Smooth muscle cell (in vitro differentiated cells): ENCODE results near the gene PSEN1. TPM values are rescaled to one million over a fixed set of nuclear protein-coding genes. Genes with fewer than 3 reads are reported as not detected.
"Not testable (repeated sequence)": the region's sequence is repeated elsewhere in the genome, so short reads cannot be mapped to it uniquely, and the experiment has no call there.

Experiments used
- DNase-seq: peaks from one replicate; lab custom pipeline; 2025; ENCODE audit not compliant: unreplicated experiment; lab: John Stamatoyannopoulos, UW
- H2AFZ ChIP-seq: fragments of 200-600 bp; sonication (generic); 2 replicates; pipeline ENCODE4 v1.6.0; 2016; ENCODE audit warnings: antibody characterized with exemption, low read depth, mild to moderate bottlenecking
- H3F3A ChIP-seq: fragments of 200-600 bp; sonication (generic); 2 replicates; pipeline ENCODE4 v1.6.0; 2017; ENCODE audit warnings: antibody characterized with exemption, low read depth
- H3K27ac ChIP-seq: fragments of 200-600 bp; sonication (generic); 2 replicates; pipeline ENCODE4 v1.5.1; 2016; ENCODE audit warnings: low read depth, mild to moderate bottlenecking
- H3K27me3 ChIP-seq: fragments of 200-600 bp; sonication (generic); 2 replicates; pipeline ENCODE4 v1.6.1; 2016; ENCODE audit warnings: low read depth, mild to moderate bottlenecking
- H3K36me3 ChIP-seq: fragments of 200-600 bp; sonication (generic); 2 replicates; pipeline ENCODE4 v1.5.1; 2016; ENCODE audit warnings: low read depth
- H3K4me1 ChIP-seq: fragments of 200-600 bp; sonication (generic); 2 replicates; pipeline ENCODE4 v1.5.1; 2016; ENCODE audit warnings: low read depth
- H3K4me2 ChIP-seq: fragments of 200-600 bp; sonication (generic); 2 replicates; pipeline ENCODE4 v1.6.0; 2016; ENCODE audit warnings: mild to moderate bottlenecking
- H3K4me3 ChIP-seq: fragments of 200-600 bp; sonication (generic); 2 replicates; pipeline ENCODE4 v1.5.1; 2016; ENCODE audit warnings: mild to moderate bottlenecking
- H3K79me2 ChIP-seq: fragments of 200-600 bp; sonication (generic); 2 replicates; pipeline ENCODE4 v1.6.0; 2016; ENCODE audit warnings: low read depth, mild to moderate bottlenecking
- H3K9ac ChIP-seq: fragments of 200-600 bp; sonication (generic); 2 replicates; pipeline ENCODE4 v1.6.0; 2016; ENCODE audit warnings: low read depth
- H3K9me3 ChIP-seq: fragments of 200-600 bp; sonication (generic); replicated peaks from 2 replicates; pipeline ENCODE4 v1.5.1; 2016; ENCODE audit warnings: low read depth
- H4K20me1 ChIP-seq: fragments of 200-600 bp; sonication (generic); 2 replicates; pipeline ENCODE4 v1.6.0; 2016; ENCODE audit warnings: low read depth
- CTCF ChIP-seq: fragments of 200-600 bp; sonication (generic); IDR thresholded peaks from 2 replicates; pipeline ENCODE4 v1.5.1; 2017; ENCODE audit warnings: borderline replicate concordance, mild to moderate bottlenecking, antibody characterized with exemption; ENCODE audit not compliant: insufficient read depth, poor library complexity, severe bottlenecking
- WGBS: methylation state at CpG from one replicate; pipeline ENCODE4 v1.1.7; 2016; ENCODE audit warnings: low lambda C conversion rate; 5-methylcytosine and 5-hydroxymethylcytosine counted together
- polyA plus RNA-seq: library from polyadenylated mRNA; unstranded; fragments of >200 nt; fragmentation: Nextera tagmentation; extraction: Ambion mirVana; gene quantifications from 2 replicates; pipeline ENCODE4 v1.2.1, GENCODE V29; 2016
- total RNA-seq: library from RNA; depleted of rRNA; stranded (reverse); fragments of >200 nt; gene quantifications from 2 replicates; pipeline ENCODE4 v1.2.3, GENCODE V29; 2014

PSEN1 gene
- total and polyA plus RNA-seq, 2 experiments from 2014 or later, result 37.7 to 55.1 TPM

- H4K20me1 ChIP-seq, result peaks cover 10% of the 10 kb centered on the region
- no peaks in the 10 kb centered on the region for H3K79me2 ChIP-seq
- no peak overlapping the region for H3K4me2 ChIP-seq
- DNase-seq, result no peak
- TF ChIP-seq CTCF, result no peak
- no peaks in the 10 kb centered on the region for H3K27me3 ChIP-seq
- H3K27ac ChIP-seq, result no peak overlapping the region
- no peak overlapping the region for H3K9ac ChIP-seq
- no peaks in the 10 kb centered on the region for H3K9me3 ChIP-seq
- H3K4me1 ChIP-seq, result no peaks in the 10 kb centered on the region
- WGBS, result 85% methylated on average over 1 of the region's 1 CpG
- no peaks in the 10 kb centered on the region for H3F3A ChIP-seq
- no peak overlapping the region for H2AFZ ChIP-seq
- no peak overlapping the region for H3K4me3 ChIP-seq
- H3K36me3 ChIP-seq, result peaks cover 12% of the 10 kb centered on the region
Measured at GRCh38 chr14:73166399-73166798, 30.1 kb downstream of the PSEN1 start.

GRCh38 chr14:73167727-73168126 lies 31.4 kb downstream of the PSEN1 start:
- Histone ChIP-seq H3K4me1 (no peaks in the 10 kb centered on the region), H3K9me3 (no peaks in the 10 kb centered on the region), H3K27me3 (no peaks in the 10 kb centered on the region), H3K36me3 (peaks cover 14% of the 10 kb centered on the region), H3K9ac (no peak overlapping the region), H3K79me2 (no peaks in the 10 kb centered on the region), H4K20me1 (peaks cover 6% of the 10 kb centered on the region), H3K27ac (no peak overlapping the region), H3K4me3 (no peak overlapping the region), H3F3A (no peaks in the 10 kb centered on the region), H3K4me2 (no peak overlapping the region), H2AFZ (no peak overlapping the region)
- WGBS, result 95% methylated on average over 4 of the region's 4 CpGs
- DNase-seq, result no peak
- TF ChIP-seq CTCF, result no peak

GRCh38 chr14:73168274-73168673 lies 32.0 kb downstream of the PSEN1 start:
- Histone ChIP-seq H3K4me2 (no peak overlapping the region), H3K4me3 (no peak overlapping the region), H3K36me3 (peaks cover 14% of the 10 kb centered on the region), H3K4me1 (no peaks in the 10 kb centered on the region), H3F3A (no peaks in the 10 kb centered on the region), H3K27me3 (no peaks in the 10 kb centered on the region), H3K9ac (no peak overlapping the region), H3K79me2 (no peaks in the 10 kb centered on the region), H2AFZ (no peak overlapping the region), H3K9me3 (no peaks in the 10 kb centered on the region), H3K27ac (no peak overlapping the region), H4K20me1 (peaks cover 6% of the 10 kb centered on the region)
- TF ChIP-seq CTCF, result no peak
- DNase-seq, result no peak
- WGBS, result 95% methylated on average over 9 of the region's 9 CpGs

GRCh38 chr14:73168691-73169090 lies 32.4 kb downstream of the PSEN1 start:
- 95% methylated on average over 14 of the region's 14 CpGs for WGBS
- Histone ChIP-seq H3K9ac (no peak overlapping the region), H3K27me3 (no peaks in the 10 kb centered on the region), H3K4me1 (no peaks in the 10 kb centered on the region), H3K9me3 (no peaks in the 10 kb centered on the region), H4K20me1 (peaks cover 10% of the 10 kb centered on the region), H3K79me2 (no peaks in the 10 kb centered on the region), H3K4me2 (no peak overlapping the region), H2AFZ (no peak overlapping the region), H3F3A (no peaks in the 10 kb centered on the region), H3K27ac (no peak overlapping the region), H3K4me3 (no peak overlapping the region), H3K36me3 (peaks cover 14% of the 10 kb centered on the region)
- no peak for TF ChIP-seq CTCF
- DNase-seq, result no peak

GRCh38 chr14:73169855-73170254 lies 33.5 kb downstream of the PSEN1 start:
- H3K4me3 ChIP-seq, H3F3A ChIP-seq, H3K9me3 ChIP-seq, H3K9ac ChIP-seq, DNase-seq, H3K27ac ChIP-seq, H3K4me2 ChIP-seq, H3K27me3 ChIP-seq, H2AFZ ChIP-seq, H3K79me2 ChIP-seq, H3K4me1 ChIP-seq: not testable (repeated sequence)
- Histone ChIP-seq H4K20me1 (peaks cover 10% of the 10 kb centered on the region), H3K36me3 (peaks cover 11% of the 10 kb centered on the region)
- WGBS, result 96% methylated on average over 6 of the region's 6 CpGs
